DND-41 (cell line): ENCODE data around the gene SCIMP.
A peak's percentile ranks its signal among the peaks of the same experiment; 100 is the strongest.

ENCODE experiments used
- ATAC-seq: fragments of 200-7000 bp; cut with Tn5 transposase; 3 replicates; pipeline ENCODE4 v1.9.1; 2021; ENCODE audit warnings: low read depth; ENCODE audit not compliant: insufficient read depth
- DNase-seq: peaks from one replicate; pipeline ENCODE4 v3.0.0-alpha.2; 2020
- H2AFZ ChIP-seq: 2 replicates; pipeline ENCODE4 v1.6.0; 2012; ENCODE audit warnings: low read depth, low read length
- H3K27ac ChIP-seq: 2 replicates; pipeline ENCODE4 v1.5.1; 2012; ENCODE audit warnings: low read length, inconsistent platforms
- H3K27me3 ChIP-seq: fragments of 200-600 bp; sonication (generic); 2 replicates; pipeline ENCODE4 v1.6.0; 2012; ENCODE audit warnings: low read length, mild to moderate bottlenecking, inconsistent platforms; ENCODE audit not compliant: insufficient read depth, poor library complexity
- H3K36me3 ChIP-seq: 2 replicates; pipeline ENCODE4 v1.5.1; 2012; ENCODE audit warnings: low read length, inconsistent platforms; ENCODE audit not compliant: insufficient read depth
- H3K4me1 ChIP-seq: 2 replicates; pipeline ENCODE4 v1.5.1; 2012; ENCODE audit warnings: mild to moderate bottlenecking, low read length; ENCODE audit not compliant: insufficient read depth
- H3K4me2 ChIP-seq: 2 replicates; pipeline ENCODE4 v1.6.0; 2012; ENCODE audit warnings: mild to moderate bottlenecking, moderate library complexity, low read length, inconsistent platforms; ENCODE audit not compliant: insufficient read depth
- H3K4me3 ChIP-seq, 2 experiments: fragments of 200-600 bp in 1 of 2; shearing (Covaris generic) in 1 of 2; 2 replicates each; pipeline ENCODE4 v1.5.1; 2012 to 2016; ENCODE audit warnings: inconsistent platforms in 2 of 2, low read length in 2 of 2, mild to moderate bottlenecking in 2 of 2, low read depth in 1 of 2, moderate library complexity in 1 of 2
- H3K79me2 ChIP-seq: 2 replicates; pipeline ENCODE4 v1.6.0; 2012; ENCODE audit warnings: low read length, inconsistent platforms; ENCODE audit not compliant: insufficient read depth
- H3K9ac ChIP-seq: 2 replicates; pipeline ENCODE4 v1.6.0; 2012; ENCODE audit warnings: low read depth, mild to moderate bottlenecking, inconsistent platforms, low read length, moderate library complexity
- H3K9me3 ChIP-seq: 2 replicates; pipeline ENCODE4 v1.5.1; 2012; ENCODE audit warnings: low read length, moderate library complexity, mild to moderate bottlenecking, inconsistent platforms; ENCODE audit not compliant: insufficient read depth, severe bottlenecking
- H4K20me1 ChIP-seq: 2 replicates; pipeline ENCODE4 v1.6.0; 2012; ENCODE audit warnings: low read length; ENCODE audit not compliant: insufficient read depth
- EZH2 ChIP-seq: IDR thresholded peaks from 3 replicates; pipeline ENCODE4 v1.6.1; 2012; ENCODE audit warnings: borderline replicate concordance, low read depth, mild to moderate bottlenecking, moderate library complexity, low read length, inconsistent platforms; ENCODE audit not compliant: severe bottlenecking
- TF ChIP-seq, protein P1 (sequence below): IDR thresholded peaks from 2 replicates; pipeline ENCODE4 v1.5.1; 2012; ENCODE audit warnings: borderline replicate concordance, low read length, moderate library complexity, mild to moderate bottlenecking; ENCODE audit not compliant: poor library complexity, severe bottlenecking; ENCODE audit errors: extremely low read depth

Gene SCIMP

GRCh38 chr17:5191541-5192417 lies 42.9 kb downstream of the SCIMP start, which contains the start of gene ZNF594:
Gene ZNF594, minus strand, starts transcription at chr17:5191868. Its CDS starts 7,612 bp downstream, at chr17:5184256.
- Histone ChIP-seq H4K20me1 (no peaks in the 10 kb centered on the region), H3K9me3 (peaks cover 23% of the 10 kb centered on the region)

GRCh38 chr17:5184288-5184687 lies 50.4 kb downstream of the SCIMP start:
- Histone ChIP-seq H3K4me3 (no peak overlapping the region), H3K9me3 (peaks cover 75% of the 10 kb centered on the region), H2AFZ (no peak overlapping the region), H3K9ac (no peak overlapping the region), H4K20me1 (no peaks in the 10 kb centered on the region), H3K27ac (no peak overlapping the region), H3K4me1 (no peaks in the 10 kb centered on the region), H3K4me2 (no peak overlapping the region), H3K27me3 (no peaks in the 10 kb centered on the region), H3K36me3 (peaks cover 23% of the 10 kb centered on the region), H3K79me2 (peaks cover 2% of the 10 kb centered on the region; the same call in 1 of the 2 replicates)
- DNase-seq: no peak
- no peak; the same call in 2 of the 3 replicates for ATAC-seq
- no peak for TF ChIP-seq EZH2
- TF ChIP-seq, protein P1, sequence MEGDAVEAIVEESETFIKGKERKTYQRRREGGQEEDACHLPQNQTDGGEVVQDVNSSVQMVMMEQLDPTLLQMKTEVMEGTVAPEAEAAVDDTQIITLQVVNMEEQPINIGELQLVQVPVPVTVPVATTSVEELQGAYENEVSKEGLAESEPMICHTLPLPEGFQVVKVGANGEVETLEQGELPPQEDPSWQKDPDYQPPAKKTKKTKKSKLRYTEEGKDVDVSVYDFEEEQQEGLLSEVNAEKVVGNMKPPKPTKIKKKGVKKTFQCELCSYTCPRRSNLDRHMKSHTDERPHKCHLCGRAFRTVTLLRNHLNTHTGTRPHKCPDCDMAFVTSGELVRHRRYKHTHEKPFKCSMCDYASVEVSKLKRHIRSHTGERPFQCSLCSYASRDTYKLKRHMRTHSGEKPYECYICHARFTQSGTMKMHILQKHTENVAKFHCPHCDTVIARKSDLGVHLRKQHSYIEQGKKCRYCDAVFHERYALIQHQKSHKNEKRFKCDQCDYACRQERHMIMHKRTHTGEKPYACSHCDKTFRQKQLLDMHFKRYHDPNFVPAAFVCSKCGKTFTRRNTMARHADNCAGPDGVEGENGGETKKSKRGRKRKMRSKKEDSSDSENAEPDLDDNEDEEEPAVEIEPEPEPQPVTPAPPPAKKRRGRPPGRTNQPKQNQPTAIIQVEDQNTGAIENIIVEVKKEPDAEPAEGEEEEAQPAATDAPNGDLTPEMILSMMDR: no peak

More at GRCh38 chr17:5191541-5192417, 42.9 kb downstream of the SCIMP start, which contains the start of gene ZNF594:
- Histone ChIP-seq H3K27me3 (no peaks in the 10 kb centered on the region), H2AFZ (peak within 1 kb of the TSS; percentile 91), H3K36me3 (peaks cover 38% of the 10 kb centered on the region), H3K9ac (peak within 1 kb of the TSS; percentile 77), H3K27ac (peak within 1 kb of the TSS; percentile 84), H3K4me2 (peak within 1 kb of the TSS; percentile 84), H3K4me3 (peak within 1 kb of the TSS; percentile 78 to 90), H3K4me1 (peaks cover 26% of the 10 kb centered on the region), H3K79me2 (peaks cover 37% of the 10 kb centered on the region)
- no peak for TF ChIP-seq EZH2
- TF ChIP-seq, protein P1: peak; percentile 96
- peak; percentile 97 for DNase-seq
- peak; percentile 99 for ATAC-seq

DNA sequence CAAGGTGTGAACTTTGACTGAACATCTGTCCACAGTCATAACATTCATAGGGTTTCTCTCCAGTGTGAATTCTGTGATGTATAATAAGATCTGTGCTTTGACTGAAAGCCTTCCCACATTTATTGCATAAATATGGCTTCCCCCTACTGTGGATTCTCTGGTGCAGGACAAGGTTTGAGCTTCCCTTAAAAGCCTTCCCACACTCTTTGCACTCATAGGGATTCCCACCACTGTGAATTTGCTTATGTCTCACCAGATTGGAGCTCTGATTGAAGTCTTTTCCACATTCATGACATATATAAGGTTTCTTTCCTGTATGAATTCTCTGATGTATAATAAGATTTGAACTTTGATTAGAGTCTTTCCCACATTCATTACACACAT lies 51.3 kb downstream of the SCIMP start:
- H3K4me1 ChIP-seq: no peaks in the 10 kb centered on the region
- peaks cover 79% of the 10 kb centered on the region for H3K9me3 ChIP-seq
- H2AFZ ChIP-seq: no peak overlapping the region
- peaks cover 20% of the 10 kb centered on the region for H3K36me3 ChIP-seq
- TF ChIP-seq EZH2: no peak
- TF ChIP-seq, protein P1: no peak
- ATAC-seq (no peak), DNase-seq (no peak)
- no peaks in the 10 kb centered on the region for H4K20me1 ChIP-seq
- H3K79me2 ChIP-seq: no peaks in the 10 kb centered on the region; the same call in 1 of the 2 replicates
- no peak overlapping the region for H3K4me3 ChIP-seq
- H3K4me2 ChIP-seq: no peak overlapping the region
- H3K9ac ChIP-seq: no peak overlapping the region
- H3K27ac ChIP-seq: no peak overlapping the region
- no peaks in the 10 kb centered on the region for H3K27me3 ChIP-seq
